ENCODE measurements around the gene PTPRD.

GRCh38 chr9:8514760-8515159 lies 2098.0 kb downstream of the PTPRD start:
- TF ChIP-seq CTCF (IDR thresholded peaks at IDR 0.05) (no peak), POLR2A (IDR thresholded peaks at IDR 0.05) (no peak)
